ENCODE measurements around the gene TTC39B.

TTC39B gene

DNA sequence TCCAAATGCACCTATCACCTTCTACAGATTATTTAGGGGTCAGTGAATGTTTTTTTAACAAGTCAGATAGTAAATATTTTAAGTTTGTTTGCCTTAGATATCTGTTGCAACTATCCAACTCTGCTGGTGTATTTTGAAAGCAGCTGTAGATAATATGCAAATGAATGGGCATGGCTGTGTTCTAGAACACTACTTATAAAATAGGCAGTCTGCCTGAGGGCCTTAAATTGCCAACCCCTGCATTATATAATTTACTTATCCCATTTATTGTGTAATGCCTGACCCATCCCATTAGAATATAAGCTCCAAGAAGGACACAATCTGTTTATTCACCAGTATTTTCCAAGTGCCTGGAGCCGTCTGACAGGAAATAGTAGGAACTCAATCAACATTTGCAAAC, 149.0 kb downstream of the TTC39B start:
- H3K4me3 ChIP-seq (ENCODE audit: low read length): no peak overlapping the region
- DNase-seq (ENCODE audit: low read depth): no peak
- TF ChIP-seq, protein P1, sequence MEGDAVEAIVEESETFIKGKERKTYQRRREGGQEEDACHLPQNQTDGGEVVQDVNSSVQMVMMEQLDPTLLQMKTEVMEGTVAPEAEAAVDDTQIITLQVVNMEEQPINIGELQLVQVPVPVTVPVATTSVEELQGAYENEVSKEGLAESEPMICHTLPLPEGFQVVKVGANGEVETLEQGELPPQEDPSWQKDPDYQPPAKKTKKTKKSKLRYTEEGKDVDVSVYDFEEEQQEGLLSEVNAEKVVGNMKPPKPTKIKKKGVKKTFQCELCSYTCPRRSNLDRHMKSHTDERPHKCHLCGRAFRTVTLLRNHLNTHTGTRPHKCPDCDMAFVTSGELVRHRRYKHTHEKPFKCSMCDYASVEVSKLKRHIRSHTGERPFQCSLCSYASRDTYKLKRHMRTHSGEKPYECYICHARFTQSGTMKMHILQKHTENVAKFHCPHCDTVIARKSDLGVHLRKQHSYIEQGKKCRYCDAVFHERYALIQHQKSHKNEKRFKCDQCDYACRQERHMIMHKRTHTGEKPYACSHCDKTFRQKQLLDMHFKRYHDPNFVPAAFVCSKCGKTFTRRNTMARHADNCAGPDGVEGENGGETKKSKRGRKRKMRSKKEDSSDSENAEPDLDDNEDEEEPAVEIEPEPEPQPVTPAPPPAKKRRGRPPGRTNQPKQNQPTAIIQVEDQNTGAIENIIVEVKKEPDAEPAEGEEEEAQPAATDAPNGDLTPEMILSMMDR (conservative IDR thresholded peaks at IDR 0.05; ENCODE audit: low read length): no peak

DNA sequence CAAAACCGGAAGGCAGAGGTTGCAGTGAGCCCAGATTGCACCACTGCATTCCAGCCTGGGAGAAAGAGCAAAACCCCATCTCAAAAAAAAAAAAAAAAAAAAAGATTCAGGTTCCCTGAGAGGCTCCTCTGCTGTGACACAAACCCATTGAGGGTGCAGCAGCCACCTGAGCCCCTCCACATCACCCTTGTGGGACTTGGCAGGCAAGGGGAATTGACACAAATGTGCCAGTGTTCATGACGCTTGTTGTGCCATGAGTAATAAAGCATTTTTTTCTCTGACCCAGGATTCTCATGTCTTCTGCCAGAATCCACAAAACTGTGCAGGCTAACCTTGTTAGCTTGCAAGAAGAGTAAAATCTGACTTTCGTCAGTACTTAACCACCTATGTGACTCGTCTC, 149.6 kb downstream of the TTC39B start:
- DNase-seq (ENCODE audit: low read depth): peak; percentile 32
- no peak overlapping the region for H3K4me3 ChIP-seq (ENCODE audit: low read length)
- TF ChIP-seq, protein P1 (conservative IDR thresholded peaks at IDR 0.05; ENCODE audit: low read length): no peak

DNA sequence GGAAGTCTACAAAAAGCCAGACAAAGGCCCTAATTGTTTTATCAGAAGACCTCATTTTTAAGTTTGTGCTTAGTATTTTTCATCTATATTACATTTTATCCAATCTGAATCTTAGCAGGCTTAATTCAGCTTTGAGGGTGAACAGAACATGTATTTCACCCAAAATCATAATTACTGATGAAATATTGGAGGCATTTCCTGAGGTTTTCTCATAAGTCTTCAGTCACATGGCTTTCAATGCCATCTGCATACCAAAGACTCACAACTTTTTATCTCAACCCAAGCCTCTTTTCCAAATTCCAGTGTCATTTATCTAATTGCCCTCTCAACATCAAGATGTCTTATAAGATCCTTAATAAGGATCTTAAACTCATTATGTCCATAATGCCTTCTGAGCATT, 150.8 kb downstream of the TTC39B start:
- H3K4me3 ChIP-seq (ENCODE audit: low read length): no peak overlapping the region
- no peak for DNase-seq (ENCODE audit: low read depth)
- TF ChIP-seq, protein P1 (conservative IDR thresholded peaks at IDR 0.05; ENCODE audit: low read length): no peak

DNA sequence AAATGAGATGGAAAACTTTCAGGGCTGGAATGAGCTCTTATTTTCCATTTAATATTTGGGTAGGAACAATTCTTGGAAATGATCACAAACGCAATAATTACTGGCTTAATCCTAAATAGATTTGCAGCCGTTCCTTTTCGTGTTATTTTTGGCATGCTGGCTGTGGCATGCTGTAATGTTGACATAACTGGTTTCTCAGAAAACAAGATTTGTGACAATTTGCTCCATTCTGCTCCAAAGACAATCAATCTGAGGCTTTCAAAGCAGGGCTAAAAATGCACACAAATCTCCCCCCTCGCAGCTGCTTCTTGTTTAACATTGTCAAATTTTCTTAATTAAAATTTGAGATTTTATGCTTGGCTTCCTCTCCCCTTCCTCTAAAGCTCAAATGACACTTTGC, 151.2 kb downstream of the TTC39B start:
- peak; percentile 16 for DNase-seq (ENCODE audit: low read depth)
- no peak overlapping the region for H3K4me3 ChIP-seq (ENCODE audit: low read length)
- TF ChIP-seq, protein P1 (conservative IDR thresholded peaks at IDR 0.05; ENCODE audit: low read length): no peak

DNA sequence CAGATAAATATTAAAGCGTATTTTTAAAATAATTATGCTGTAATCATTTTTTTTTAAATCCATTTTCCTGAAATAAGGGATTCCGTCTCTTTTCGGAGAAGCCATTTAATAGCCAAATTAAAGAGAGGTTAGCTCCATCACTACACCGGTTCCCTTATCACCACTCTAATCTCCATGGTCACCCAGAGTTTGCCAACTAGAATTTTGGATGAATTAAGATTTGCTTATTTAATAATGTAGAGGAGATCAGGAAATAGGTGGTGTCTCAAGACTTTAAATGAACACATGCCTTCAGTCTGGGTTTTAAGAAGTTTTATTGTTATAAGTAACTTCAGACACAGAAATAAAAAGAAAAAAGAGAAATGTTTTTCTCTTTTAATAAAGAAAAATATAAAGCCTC, 151.7 kb downstream of the TTC39B start:
- TF ChIP-seq, protein P1 (conservative IDR thresholded peaks at IDR 0.05; ENCODE audit: low read length): no peak

DNA sequence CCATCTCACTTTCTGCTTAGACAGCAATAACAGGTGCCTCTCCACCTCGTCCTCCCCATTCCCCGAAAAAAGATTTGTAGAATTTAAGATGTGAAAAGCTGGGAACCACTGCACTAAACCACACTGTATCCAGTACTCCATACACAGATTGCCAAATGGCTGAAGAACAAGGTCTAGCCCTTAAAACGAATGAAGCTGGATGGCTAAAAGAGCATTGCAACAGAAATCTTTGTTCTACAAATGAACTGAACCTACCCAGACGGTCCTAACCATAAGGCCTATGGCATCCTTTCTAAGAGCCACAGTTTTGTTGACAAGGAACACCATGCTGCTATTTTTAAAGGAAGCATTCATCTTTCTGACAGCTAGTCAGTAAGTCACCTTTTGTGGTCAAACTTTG, 152.3 kb downstream of the TTC39B start:
- no peak for DNase-seq (ENCODE audit: low read depth)
- TF ChIP-seq, protein P1 (conservative IDR thresholded peaks at IDR 0.05; ENCODE audit: low read length): no peak
- no peak overlapping the region for H3K4me3 ChIP-seq (ENCODE audit: low read length)

More for the DNA sequence above, 151.7 kb downstream of the TTC39B start:
- no peak for DNase-seq (ENCODE audit: low read depth)
- no peak overlapping the region for H3K4me3 ChIP-seq (ENCODE audit: low read length)

DNA sequence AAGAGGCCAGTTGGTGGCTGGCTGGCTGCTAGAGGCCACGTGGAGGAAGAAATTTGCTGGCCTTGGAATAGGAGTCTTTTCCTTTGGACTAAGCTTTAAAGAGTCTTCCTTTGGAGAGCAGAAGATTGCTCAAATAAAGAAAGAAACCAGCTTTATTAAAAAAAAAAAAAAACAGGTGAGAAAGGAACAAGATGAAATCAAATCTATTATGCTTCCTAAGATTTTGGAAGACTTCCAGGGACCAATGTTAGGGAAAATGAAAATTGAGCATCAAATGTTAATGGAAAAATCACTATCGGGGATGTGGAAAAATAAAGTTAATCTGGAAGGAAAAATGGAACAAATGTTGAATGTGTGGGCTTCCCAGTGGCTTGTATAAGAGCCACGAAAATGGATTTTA, 153.1 kb downstream of the TTC39B start:
- no peak for DNase-seq (ENCODE audit: low read depth)
- TF ChIP-seq, protein P1 (conservative IDR thresholded peaks at IDR 0.05; ENCODE audit: low read length): no peak
- H3K4me3 ChIP-seq (ENCODE audit: low read length): no peak overlapping the region

Measured in AG10803 (cell line).